HepG2 (cell line): ENCODE data around the gene RPL41. TPM values are rescaled to one million over a fixed set of nuclear protein-coding genes. Genes with fewer than 3 reads are reported as not detected.

Source experiments
- CSRNP1 ChIP-seq: sonication (generic); formaldehyde crosslinking; IDR thresholded peaks from 2 replicates; pipeline ENCODE4 v1.8.1; 2023; ENCODE audit warnings: mild to moderate bottlenecking, missing genetic modification reagents
- EHMT2 ChIP-seq: fragments of 200-600 bp; sonication (generic); IDR thresholded peaks from 2 replicates; pipeline ENCODE4 v1.7.0; 2017; ENCODE audit warnings: antibody characterized with exemption, low read depth, low read length, borderline replicate concordance
- GATAD1 ChIP-seq: IDR thresholded peaks from 2 replicates; pipeline ENCODE4 v1.6.1; 2016; ENCODE audit warnings: missing genetic modification reagents, missing compliant biosample characterization
- HDAC2 ChIP-seq: sonication (generic); formaldehyde crosslinking; IDR thresholded peaks from 2 replicates; pipeline ENCODE4 v1.4.0; 2020; ENCODE audit warnings: missing genetic modification reagents
- HNF4G ChIP-seq, 2 experiments: sonication (generic) in 1 of 2; formaldehyde crosslinking in 1 of 2; IDR thresholded peaks; 2 replicates each; pipeline versions ENCODE4 v1.4.0 to v1.6.1; 2011 to 2020; ENCODE audit warnings: borderline replicate concordance in 2 of 2, low read depth in 2 of 2, mild to moderate bottlenecking in 2 of 2, low read length in 1 of 2, missing genetic modification reagents in 1 of 2, moderate library complexity in 1 of 2
- HOMEZ ChIP-seq: IDR thresholded peaks from 2 replicates; pipeline ENCODE4 v1.6.1; 2016; ENCODE audit warnings: low read depth
- KDM6A ChIP-seq: IDR thresholded peaks from 2 replicates; pipeline ENCODE4 v1.6.1; 2016; ENCODE audit warnings: low read depth
- NR2F1 ChIP-seq, 2 experiments: fragments of 450-650 bp in 1 of 2; formaldehyde crosslinking in 1 of 2; IDR thresholded peaks; 2 replicates each; pipeline versions ENCODE4 v1.5.0 to v1.6.1; 2016 to 2020; ENCODE audit warnings: mild to moderate bottlenecking in 1 of 2, missing compliant biosample characterization in 1 of 2, missing genetic modification reagents in 1 of 2, moderate library complexity in 1 of 2
- SRSF1 ChIP-seq: fragments of 200-400 bp; formaldehyde crosslinking; optimal IDR thresholded peaks from 2 replicates; pipeline ENCODE3; 2017; ENCODE audit warnings: mild to moderate bottlenecking, low read depth, low read length, moderate library complexity
- TOPORS ChIP-seq: sonication (generic); formaldehyde crosslinking; IDR thresholded peaks from 2 replicates; pipeline ENCODE4 v1.8.0; 2023; ENCODE audit warnings: mild to moderate bottlenecking, missing genetic modification reagents
- ZC3H13 ChIP-seq: sonication (generic); formaldehyde crosslinking; IDR thresholded peaks from 2 replicates; pipeline ENCODE4 v1.8.1; 2023; ENCODE audit warnings: mild to moderate bottlenecking, missing genetic modification reagents, moderate library complexity
- ZHX2 ChIP-seq, 2 experiments: sonication (generic) in 1 of 2; formaldehyde crosslinking in 1 of 2; IDR thresholded peaks; 2 replicates each; pipeline versions ENCODE4 v1.6.1 to v1.9.0; 2014 to 2022; ENCODE audit warnings: antibody characterized with exemption in 1 of 2, borderline replicate concordance in 1 of 2, inconsistent platforms in 1 of 2, low read depth in 1 of 2, missing genetic modification reagents in 1 of 2
- ZNF20 ChIP-seq: sonication (generic); formaldehyde crosslinking; IDR thresholded peaks from 2 replicates; pipeline ENCODE4 v1.4.0; 2020; ENCODE audit warnings: mild to moderate bottlenecking, moderate library complexity, missing genetic modification reagents
- ZNF207 ChIP-seq: fragments of 450-650 bp; IDR thresholded peaks from 2 replicates; pipeline ENCODE4 v1.6.1; 2016; ENCODE audit warnings: antibody characterized with exemption, borderline replicate concordance
- ZNF234 ChIP-seq: sonication (generic); formaldehyde crosslinking; conservative IDR thresholded peaks from 2 replicates; pipeline ENCODE4 v1.5.1; 2020; ENCODE audit warnings: mild to moderate bottlenecking, missing genetic modification reagents
- ZNF503 ChIP-seq: sonication (generic); formaldehyde crosslinking; IDR thresholded peaks from 2 replicates; pipeline ENCODE4 v1.4.0; 2020; ENCODE audit warnings: missing genetic modification reagents
- ZNF510 ChIP-seq: sonication (generic); formaldehyde crosslinking; IDR thresholded peaks from 2 replicates; pipeline ENCODE4 v1.4.0; 2020; ENCODE audit warnings: low read depth, mild to moderate bottlenecking, missing genetic modification reagents
- ZNF674 ChIP-seq: sonication (generic); formaldehyde crosslinking; IDR thresholded peaks from 2 replicates; pipeline ENCODE4 v1.5.0; 2020; ENCODE audit warnings: low read depth, mild to moderate bottlenecking, missing genetic modification reagents
- polyA plus RNA-seq, 8 experiments: library from polyadenylated mRNA; depleted of rRNA in 3 of 8; stranded (reverse) in 7 of 8; unstranded in 1 of 8; fragments of >200 nt; fragmentation: Illumina TruSeq in 4 of 8; extraction: Trizol in 4 of 8; gene quantifications; 2 replicates each; pipeline versions ENCODE4 v1.2.1 to v1.2.3, GENCODE V29; 2011 to 2016; ENCODE audit warnings: low read depth in 4 of 8, missing spikeins in 1 of 8, mixed read lengths in 1 of 8; ENCODE audit not compliant: insufficient read depth in 1 of 8
- total RNA-seq, 5 experiments: library from RNA; depleted of rRNA; stranded (reverse); fragments of >200 nt; fragmentation: Illumina TruSeq; extraction: Trizol; gene quantifications; 2 replicates each; pipeline ENCODE4 v1.2.3, GENCODE V29; 2016; ENCODE audit warnings: low read depth in 1 of 5

RPL41 gene
- total and polyA plus RNA-seq, 2 of the 13 experiments (the other 11 are each of a cell fraction or from before 2014, with no cell fraction given), result 4,012 to 7,670 TPM

- TF ChIP-seq ZHX2 (IDR thresholded peaks at IDR 0.05; ENCODE audit: low read depth) (no peak), ZHX2 (CRISPR knock-in tag; IDR thresholded peaks at IDR 0.05; ENCODE audit: borderline replicate concordance) (no peak), HDAC2 (0 out of 2 replicates have a peak, but pooled peaks have one; percentile 0), ZNF234 (CRISPR knock-in tag) (no peak), ZNF674 (CRISPR knock-in tag) (no peak), ZNF503 (CRISPR knock-in tag) (no peak), SRSF1 (peak; percentile 74), HOMEZ (CRISPR knock-in tag) (no peak), GATAD1 (no peak), HNF4G (IDR thresholded peaks at IDR 0.05; ENCODE audit: borderline replicate concordance, low read depth, low read length) (no peak; the same call in 1 of the 2 replicates), HNF4G (CRISPR knock-in tag; IDR thresholded peaks at IDR 0.05; ENCODE audit: borderline replicate concordance, low read depth) (no peak), EHMT2 (no peak), ZNF510 (CRISPR knock-in tag) (no peak), ZNF20 (CRISPR knock-in tag) (no peak), ZC3H13 (CRISPR knock-in tag) (no peak), NR2F1 (CRISPR knock-in tag; IDR thresholded peaks at IDR 0.05) (no peak), ZNF207 (no peak), KDM6A (CRISPR knock-in tag) (no peak), CSRNP1 (CRISPR knock-in tag) (no peak), TOPORS (CRISPR knock-in tag) (no peak)
Observed at GRCh38 chr12:56082967-56083366, 33.5 kb upstream of the RPL41 start (continued).
